Subcutaneous adipose tissue (tissue), 4 donors: ENCODE results near the gene ZBTB5. TPM values are rescaled to one million over a fixed set of nuclear protein-coding genes. Genes with fewer than 3 reads are reported as not detected.

Experiments
- total RNA-seq, 4 donors: library from RNA; depleted of rRNA; stranded (reverse); fragments of >200 nt; gene quantifications; one replicate each; pipeline ENCODE4 v1.1.0, GENCODE V29; 2016
- TF ChIP-seq, protein P1 (sequence below): fragments of 450-650 bp; IDR thresholded peaks from one replicate; pipeline ENCODE4 v1.5.1; 2016; ENCODE audit warnings: low read depth, mild to moderate bottlenecking, control low read depth, antibody characterized with exemption, moderate library complexity

The ZBTB5 gene
- total RNA-seq = 1 to 10 TPM; 6.0 to 9.0 (median 7.7) TPM

DNA sequence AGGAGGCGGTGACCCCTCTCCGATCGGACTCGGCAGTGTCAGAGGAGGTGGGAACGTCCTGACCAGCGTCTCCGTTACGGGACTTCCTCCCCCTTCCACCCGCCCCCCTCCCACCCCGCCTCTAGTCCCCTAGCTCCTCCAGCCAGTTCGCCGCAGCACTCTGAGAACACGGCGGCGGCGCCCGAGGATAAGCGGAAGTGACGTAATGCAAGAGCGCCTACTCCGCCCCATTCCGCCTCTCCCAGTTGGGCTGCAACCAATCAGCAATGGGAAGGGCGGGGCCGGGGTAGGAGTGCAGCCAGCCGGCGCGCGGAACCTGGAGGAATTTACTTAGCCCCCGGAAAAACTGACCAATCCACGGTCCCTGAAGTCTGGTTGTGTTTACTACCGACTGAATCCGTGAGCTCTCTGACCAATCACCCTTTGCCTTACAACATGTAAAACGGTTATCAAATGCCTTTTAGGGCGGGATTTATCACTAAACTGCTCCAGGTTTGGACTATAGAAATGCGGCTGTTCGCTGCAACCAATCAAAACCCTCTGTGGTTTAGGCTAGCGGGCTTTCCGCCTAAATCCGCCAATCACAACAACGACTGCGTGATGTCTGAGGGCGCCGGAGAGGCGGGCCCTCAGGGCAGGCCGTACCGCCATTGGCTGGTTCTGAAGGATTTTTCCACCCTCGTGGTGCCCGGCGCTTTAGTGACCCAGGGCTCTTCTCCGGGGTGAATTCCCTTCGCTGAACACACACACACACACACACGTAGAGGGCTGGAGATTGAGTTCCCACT lies at the start of gene ZBTB5:
TSS of gene ZBTB5 (minus strand) at position 202 of the 788 bp plus-strand sequence. CDS start 22,899 bp downstream, outside the sequence.
- TF ChIP-seq, protein P1, sequence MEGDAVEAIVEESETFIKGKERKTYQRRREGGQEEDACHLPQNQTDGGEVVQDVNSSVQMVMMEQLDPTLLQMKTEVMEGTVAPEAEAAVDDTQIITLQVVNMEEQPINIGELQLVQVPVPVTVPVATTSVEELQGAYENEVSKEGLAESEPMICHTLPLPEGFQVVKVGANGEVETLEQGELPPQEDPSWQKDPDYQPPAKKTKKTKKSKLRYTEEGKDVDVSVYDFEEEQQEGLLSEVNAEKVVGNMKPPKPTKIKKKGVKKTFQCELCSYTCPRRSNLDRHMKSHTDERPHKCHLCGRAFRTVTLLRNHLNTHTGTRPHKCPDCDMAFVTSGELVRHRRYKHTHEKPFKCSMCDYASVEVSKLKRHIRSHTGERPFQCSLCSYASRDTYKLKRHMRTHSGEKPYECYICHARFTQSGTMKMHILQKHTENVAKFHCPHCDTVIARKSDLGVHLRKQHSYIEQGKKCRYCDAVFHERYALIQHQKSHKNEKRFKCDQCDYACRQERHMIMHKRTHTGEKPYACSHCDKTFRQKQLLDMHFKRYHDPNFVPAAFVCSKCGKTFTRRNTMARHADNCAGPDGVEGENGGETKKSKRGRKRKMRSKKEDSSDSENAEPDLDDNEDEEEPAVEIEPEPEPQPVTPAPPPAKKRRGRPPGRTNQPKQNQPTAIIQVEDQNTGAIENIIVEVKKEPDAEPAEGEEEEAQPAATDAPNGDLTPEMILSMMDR = no peak

GRCh38 chr9:37514999-37515398 lies 49.7 kb upstream of the ZBTB5 start:
- TF ChIP-seq, protein P1 = no peak

- TF ChIP-seq, protein P1 = no peak
These were observed 47.2 kb upstream of the ZBTB5 start for GRCh38 chr9:37512437-37512836.

- TF ChIP-seq, protein P1 = no peak
These were observed 46.1 kb upstream of the ZBTB5 start for GRCh38 chr9:37511016-37512010.

DNA sequence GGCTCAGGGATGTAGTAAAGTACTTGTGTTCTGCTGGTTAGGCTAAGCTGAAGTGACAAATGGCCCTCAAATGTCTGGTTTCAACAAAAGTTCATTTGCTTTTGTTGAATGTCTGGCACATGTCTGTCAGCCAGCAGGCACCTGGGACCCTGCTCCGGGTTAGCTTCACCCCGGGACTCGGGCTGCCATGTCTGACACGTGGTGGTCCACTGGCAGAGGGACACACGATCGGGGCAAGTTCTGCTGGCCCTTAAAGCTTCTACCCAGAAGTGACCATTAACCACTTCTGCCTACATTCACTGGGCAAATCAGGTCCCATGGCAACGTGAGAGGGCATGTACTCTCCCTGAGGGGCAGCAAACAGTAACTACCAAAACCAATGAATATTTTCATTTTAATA lies 44.3 kb upstream of the ZBTB5 start:
- TF ChIP-seq, protein P1 = no peak

DNA sequence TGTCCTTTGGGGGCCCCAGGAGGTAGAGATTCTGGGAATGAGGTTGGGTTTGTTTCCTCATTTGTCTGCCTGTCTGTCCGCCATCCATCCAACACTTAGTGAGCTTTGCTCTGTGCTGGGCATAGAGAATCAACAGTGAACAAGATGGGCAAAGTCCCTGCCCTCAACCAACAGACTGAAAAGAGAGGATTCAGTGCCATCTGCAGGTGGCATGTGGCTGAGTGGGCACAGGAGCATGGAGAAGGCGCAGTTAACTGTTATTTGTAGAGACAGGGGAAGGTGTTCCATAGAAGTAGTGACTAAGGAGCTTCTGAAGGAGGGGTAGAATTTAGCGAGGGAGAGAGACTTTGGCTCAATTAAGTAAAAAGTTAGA lies 43.6 kb upstream of the ZBTB5 start:
- TF ChIP-seq, protein P1 = no peak
